Middle frontal gyrus (tissue), 1 donor: ENCODE data around the gene FEZF1.
"Not testable (repeated sequence)": the region's sequence is repeated elsewhere in the genome, so short reads cannot be mapped to it uniquely, and the experiment has no call there.

Experiments
- DNase-seq: peaks from one replicate; pipeline ENCODE4 v3.0.0-alpha.2; 2015; ENCODE audit warnings: low spot score; ENCODE audit errors: extremely low spot score

Gene FEZF1

DNA sequence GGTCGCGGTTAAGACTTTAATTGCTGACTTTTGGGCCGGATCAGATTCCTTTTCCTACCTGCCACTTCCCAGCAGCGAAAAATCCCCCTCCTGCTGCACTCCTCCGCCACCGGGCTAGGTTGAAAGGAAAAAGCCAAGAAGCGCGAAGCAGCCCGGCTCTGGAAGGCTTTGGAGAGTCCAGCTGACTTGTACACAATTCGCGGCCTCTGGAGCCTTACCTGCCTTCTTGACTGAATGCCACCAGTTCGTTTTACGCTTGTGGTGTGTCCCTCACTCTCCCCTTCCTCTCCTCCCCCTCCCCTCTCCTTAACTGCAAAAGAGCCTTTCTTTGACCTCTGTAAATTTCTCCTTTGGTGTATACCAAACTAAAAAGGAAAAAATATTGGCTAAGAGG is 2.7 kb upstream of the FEZF1 start:
- no peak for DNase-seq

DNA sequence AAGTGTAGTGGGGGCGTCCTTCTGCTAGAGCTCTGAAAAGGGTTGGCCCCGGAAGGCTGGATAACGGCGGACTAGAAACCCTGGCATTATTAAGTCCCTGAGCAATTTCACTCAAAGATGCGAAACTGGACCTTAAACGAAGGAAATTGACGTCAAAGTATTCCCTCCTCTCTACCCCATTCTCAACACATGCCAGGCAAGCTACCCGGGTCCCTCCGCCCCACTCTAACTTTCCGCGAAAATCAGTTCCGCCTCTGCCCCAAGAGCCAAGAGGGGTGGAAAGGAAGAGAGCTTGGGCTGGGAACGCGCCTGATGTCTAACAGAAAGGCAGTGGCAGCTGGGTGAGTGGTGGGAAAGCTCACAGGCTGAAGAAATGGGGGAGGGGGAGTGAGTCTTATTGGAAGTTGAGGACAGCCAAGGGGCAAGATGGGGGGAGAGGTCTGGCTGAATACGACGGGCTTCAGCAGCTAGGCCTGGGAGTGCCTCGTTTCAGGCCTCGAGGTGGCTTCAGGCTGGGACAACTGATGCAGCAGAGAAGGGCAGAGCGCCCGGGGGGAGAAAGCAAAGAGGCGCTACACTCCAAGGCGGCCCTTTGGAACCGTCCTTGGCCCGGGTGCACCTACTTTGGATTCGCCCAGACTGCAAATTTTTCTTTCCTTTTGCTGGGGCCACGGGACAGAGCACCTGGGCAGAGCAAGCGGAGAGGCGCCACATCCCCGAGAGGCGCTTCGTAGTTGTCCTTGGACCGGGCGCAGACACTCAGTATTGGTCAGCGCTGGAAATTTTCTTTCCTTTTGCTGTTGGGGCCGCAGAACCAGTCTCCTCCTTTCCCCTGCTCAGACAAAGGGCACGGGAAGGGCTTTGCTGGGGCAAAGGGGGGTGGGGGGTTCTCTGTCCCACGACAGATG is 2.0 kb upstream of the FEZF1 start:
- DNase-seq: no peak

DNA sequence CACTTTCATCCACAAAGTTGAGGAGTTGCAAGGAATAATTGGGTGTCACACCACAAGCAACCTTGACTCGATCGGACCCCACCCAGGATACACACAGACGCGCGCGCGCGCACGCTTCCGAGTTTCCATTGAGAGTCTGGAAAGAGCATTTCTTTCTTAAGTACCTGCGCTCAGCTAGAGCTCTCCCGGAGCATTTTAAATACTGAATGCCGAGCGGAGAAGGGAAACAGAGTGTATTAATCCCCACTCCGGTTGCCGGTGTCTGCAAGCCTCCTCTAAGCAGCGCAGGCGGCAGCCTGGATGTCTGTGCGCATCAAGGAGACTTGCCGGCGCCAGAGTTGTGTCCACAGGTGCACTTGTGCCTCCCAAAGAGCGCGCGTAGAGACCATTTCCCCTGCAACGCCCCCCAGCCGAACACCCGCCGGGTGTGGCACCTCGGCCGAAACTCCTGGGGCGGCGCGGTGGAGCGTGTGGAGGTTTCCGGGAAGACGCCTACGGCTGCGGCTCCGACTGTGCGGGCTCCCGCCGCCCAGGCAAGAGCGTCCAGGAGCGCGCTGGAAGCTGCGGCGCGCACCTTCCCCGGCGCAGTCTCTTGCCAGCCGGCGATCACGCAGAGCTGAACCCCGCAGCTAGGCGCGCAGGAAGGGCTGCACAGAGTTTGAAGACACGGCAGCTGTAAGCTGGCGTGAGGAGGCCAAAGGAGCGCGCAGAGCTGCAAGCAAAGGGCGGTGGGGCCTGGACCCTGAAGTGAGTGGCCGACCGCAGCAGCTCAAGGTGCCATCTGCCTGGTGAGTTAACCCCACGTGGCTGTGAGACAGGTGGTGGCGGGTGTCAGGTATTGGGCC is 1.1 kb upstream of the FEZF1 start:
- no peak for DNase-seq

DNA sequence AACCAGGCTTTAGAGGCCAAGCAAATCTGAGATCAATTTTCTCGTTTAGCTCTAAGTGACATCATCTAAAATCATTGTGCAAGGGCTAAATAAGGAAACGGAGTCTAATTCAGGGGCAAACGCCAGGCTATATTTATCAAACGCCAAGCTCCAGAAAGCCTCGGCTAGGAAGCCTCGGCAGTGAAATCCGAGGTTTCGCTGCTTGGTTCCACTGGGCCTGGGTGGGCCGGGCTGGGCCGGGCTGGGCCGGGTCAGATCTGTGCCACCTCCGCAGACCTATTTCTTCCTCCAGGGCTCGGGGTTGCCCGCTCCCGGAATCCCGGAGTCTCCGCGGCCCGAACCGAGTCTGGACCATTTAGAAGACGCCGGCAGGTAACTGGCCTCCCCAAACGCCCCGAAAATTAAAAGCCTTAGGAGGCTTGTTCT is 459 bp upstream of the FEZF1 start:
- no peak for DNase-seq

DNA sequence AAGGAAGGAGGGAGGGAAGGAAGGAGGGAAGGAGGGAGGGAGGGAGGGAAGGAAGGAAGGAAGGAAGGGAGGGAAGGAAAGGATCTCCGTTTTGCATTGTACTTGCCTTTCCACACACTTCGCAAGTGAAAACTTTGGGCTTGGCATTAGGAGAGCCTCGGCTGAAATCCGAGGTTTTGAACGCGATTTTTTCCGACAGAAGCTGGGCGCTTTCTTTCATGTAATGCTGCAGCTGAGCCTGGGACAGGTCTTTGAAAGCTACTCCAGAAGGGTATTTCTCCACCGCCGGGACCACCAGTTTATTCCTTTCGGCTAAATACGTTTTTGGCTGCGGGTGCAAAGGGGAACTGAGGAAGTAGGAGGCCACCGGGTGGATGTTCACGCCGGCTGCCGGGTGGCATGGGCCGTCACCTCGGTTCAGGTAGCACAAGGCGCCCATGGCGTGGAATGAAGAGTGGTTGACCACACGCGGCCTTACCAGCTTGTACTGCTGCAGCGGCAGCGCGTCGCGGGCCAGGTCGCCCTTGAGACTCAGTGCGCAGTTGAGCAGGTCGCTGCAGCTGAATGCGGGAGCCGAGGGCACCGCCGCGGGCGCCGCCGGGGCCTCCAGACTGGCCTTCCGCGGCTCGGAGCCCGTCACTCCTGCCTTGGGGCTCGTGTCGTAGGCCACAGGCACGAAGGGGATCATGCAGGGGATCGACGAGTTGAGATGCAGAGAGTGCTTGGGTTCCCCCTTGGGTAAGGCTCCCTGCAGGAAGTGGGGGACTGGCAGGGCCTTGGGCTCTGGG is 825 bp downstream of the FEZF1 start:
- DNase-seq: no peak

DNA sequence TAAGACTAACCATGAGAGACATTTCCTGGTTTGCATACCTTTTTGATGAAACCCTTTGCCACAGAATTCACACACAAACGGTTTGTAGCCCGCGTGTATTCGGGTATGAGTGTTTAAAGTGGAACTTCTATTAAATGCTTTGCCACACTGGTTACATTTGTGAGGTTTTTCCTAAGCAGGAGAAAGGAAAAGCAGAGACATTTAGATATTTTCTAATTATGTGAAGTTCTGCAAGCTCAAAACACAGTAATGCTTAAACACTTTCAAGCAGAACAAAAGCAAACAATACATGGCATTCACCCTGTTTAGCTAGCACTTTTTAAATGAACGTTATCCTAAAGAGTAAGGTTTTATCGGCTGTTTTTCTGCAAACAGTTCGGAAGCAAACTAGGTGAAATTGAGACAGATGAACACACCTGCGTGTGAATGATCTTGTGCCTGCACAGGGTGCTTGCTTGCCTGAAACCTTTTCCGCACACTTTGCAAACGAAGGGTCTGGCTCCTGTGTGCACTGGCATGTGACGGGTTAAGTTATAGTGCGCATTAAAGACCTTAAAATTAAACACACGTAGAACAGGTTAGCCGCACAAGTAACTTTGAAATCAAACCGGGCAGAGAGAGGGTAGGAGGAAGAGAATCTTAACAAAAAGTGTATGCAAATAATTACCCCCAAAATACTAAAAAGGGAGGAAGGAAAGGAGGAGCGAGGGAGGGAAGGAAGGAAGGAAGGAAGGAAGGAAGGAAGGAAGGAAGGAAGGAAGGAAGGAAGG is 1.6 kb downstream of the FEZF1 start:
- no peak for DNase-seq

DNA sequence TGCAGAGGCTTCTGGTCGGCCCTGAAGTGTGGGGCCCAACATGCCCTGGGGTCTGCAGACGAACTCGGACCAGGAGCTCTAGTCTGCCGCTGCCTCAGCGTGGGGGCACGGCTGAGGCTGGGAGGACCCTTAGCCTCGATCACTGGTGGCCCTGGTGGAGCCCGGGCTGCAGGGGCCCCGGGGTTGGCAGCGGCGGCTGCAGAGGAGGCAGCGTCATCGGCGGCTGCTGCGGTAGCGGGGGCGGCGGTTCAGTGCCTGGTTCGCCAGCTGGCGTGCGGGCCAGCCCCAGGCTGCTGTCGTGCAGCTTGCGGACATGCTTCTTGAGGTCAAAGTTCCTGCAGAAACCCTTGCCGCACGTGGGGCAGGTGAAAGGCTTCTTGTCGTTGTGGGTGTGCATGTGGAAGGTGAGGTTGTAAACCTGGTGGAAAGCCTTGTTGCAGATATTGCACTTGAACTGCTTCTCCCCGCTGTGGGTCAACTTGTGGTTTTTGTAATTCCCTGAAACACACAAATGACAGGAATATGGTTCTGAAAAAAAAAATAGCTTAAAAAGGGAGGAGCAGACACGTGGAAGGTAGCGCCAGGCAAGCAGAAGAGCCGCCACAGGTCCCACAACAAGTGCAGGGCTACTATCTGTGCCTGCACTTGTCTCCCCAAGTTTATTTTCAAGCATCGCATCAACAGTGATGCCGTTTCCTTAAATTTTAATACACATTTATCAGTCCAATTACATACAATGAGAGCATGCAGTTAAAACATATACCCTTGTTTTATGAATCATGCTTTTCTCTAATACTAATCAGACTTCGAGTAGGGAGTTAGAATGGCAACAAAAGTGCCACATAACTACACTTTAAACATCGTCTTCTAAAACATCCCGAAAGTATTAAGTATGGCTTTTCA is 2.4 kb downstream of the FEZF1 start:
- no peak for DNase-seq

DNA sequence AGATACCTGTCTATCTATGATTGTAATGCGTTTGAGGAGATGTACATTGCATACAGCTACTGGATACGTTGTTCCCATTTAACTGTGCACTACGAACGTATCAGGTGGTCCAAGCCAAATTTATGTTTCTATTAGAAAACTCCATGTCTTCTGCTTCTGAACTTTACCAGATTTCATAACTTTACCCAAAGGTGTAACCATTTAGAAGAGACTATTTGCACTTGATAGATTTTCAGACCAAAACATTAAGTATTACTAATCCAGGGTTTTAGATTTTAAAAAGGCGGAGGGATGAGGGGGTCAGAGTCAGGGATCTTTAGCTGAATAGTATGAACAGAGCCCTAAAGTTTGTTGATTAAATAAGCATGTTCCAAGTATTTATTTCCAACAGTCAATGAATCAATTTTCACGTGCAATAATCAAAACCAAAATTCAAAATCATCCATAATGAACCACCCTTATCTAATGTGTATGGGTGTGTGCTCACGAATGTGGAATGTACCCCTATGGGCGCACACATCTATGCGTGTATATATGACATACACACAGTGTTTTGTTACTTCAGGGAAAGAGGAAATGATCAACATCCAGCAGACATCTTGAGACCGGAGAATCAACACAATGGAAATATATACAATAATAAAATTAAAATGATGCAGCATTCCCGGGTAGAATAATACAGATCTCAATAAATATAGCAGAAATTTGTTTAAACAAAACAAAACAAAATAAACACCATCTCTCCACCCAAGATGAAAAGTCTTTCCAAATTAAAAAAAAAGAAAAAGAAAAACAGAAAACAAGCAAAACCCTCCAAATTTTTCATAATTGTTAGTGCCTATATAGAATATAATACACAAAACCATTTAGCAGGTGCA is 3.4 kb downstream of the FEZF1 start:
- no peak for DNase-seq

DNA sequence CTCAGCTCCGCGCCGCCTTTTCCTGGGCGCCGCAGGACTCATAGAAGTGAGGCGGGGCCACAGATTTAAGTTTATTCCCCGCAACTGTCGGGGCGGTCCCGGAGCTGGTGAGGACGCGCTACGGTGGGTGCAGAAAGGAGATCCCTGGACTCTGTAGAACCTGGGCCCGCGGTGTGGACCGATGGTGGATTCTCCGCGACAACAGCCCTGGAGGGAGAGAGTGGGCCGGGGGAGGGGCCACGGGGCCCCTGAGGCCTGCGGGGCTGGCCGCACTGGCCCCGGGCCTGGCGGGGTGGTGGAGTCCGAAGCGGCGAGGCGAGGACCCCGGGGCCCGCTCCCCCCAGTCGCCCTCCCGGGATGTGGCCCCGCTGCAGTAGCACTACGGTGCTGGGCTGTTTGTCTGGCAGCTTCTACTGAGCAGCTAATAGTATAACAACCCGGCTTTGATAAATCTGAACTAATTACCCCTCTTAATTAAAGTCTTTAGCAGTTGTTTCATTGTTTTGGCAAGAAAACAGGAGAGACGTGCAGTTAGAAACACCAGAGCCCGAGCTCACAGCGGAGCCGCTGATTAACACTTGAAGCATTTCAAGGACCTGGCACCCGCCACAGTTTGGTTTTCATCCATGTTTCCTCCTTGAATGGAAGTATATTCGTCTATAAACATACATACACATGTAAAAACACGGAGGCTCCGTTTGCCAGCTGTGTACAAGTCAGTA is 4.2 kb downstream of the FEZF1 start:
- no peak for DNase-seq

DNA sequence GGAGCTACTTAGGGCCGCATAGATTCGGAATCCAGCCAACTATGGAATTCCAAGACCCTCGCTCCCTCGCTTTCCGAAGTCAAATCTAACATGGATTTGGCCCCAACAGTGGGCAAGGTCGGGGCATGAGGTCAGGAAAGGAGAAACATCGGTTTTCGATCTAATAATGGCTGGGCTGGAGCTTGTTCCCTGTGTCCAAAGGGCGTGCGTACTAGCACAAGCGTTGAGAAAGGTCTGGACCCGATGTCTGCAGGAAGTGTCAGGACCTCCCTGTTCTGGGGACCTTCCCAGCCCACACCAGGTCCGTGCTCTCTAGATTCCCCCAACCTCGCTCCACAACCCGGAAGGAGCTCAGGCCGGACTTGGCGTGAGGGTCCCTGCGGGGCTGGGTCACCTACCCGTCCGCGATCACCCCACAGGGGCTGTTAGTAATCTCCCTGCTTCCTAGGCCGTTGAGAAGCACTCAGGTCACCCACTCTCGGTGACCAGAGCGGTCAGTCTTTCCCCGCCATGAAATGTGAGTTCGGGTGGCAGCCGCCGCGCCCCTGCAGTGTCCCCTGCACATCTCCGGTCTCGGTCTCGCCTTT is 4.8 kb downstream of the FEZF1 start:
- no peak for DNase-seq

DNA sequence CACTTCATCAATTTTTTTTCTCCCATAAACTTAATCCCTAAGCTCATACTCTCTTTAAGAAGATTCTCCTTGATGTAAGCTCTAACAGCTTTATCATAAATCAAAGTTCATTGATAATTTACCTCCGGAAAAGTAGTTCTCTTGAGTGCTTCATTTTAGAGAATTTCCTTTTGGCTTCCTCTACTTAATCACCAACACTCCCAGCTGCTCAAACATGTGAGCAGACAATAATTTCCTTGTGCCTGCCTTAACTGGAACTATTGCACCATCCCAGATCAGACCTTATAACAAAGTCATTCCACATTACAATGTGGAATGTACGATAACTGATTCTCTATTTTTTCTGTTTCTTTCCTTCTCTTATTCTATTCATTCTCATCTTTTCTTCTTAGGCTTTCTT is 5.9 kb downstream of the FEZF1 start:
- no peak for DNase-seq

DNA sequence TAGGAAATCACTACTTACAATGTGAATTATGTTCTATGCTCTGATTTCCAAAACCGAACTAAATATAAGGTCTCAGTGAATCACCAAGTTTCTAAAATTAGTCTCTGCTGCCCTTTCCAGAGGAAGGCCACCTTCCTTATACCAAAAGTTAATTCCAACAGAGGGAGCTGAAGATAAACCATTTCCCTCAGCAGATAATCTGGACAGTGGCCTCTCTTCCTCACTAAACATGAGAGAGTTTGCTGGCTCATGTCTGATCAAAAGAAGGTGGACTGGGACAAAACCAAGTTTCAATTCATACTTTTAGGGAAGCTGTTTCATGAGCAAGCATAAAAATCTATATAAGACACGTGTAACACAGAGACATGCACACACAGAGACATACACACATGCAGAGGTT is 6.4 kb downstream of the FEZF1 start:
- DNase-seq: no peak

DNA sequence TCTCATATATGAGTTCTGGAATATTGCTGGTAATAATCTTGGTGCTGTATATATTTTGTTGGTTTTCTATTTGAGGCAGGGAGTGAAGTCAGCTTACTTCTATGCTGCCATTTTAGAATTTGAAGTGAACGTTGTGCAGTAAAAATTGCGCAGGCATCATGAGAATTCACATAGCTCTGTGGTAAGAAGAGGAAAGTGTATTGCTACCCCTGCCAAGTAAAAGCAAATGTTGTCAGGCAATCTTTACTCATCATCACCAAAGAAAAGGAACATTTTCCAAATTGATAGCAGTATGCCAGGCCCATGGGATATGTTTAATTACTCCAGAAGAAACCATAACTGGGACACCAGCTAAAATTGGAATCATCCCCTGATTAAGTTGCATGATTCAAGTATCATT is 13.4 kb downstream of the FEZF1 start:
- DNase-seq: no peak

DNA sequence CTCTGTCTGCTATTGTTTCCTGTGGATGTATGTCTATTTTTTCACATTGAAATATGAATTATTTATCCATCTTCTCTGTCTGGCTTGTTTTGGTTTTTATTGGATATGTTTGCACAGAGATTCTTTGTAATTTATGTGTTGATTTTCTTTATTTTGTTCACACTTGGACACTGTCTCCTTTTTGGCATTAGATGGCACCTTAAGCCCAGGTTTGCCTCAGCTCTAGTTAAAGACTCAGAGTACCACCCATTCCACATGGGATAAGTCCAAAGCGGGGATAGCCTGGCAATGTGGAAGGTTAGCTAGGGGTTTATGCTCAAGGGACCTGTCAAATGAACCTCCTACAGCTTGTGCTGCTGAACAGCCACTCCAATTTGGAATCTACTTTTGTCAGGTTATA is 14.1 kb downstream of the FEZF1 start:
- no peak for DNase-seq

DNA sequence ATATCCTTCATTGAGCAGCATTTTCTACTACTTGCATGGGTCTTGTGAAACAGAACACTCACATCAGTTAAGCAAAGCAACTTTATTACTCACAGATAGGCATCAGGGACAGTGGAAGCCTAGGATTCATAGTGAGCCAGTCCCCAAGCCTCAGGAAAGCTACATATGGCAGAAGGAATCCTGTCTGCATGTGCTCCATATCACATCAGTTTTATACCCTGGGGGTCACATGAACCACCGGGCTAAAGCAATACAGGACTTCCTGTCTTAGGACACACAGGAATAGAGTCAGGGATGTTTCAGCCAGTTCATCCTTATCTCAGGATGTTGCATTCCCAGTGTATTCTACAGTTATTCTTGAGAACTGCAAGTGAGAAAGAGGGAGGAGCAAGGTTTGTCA is 15.1 kb downstream of the FEZF1 start:
- no peak for DNase-seq

DNA sequence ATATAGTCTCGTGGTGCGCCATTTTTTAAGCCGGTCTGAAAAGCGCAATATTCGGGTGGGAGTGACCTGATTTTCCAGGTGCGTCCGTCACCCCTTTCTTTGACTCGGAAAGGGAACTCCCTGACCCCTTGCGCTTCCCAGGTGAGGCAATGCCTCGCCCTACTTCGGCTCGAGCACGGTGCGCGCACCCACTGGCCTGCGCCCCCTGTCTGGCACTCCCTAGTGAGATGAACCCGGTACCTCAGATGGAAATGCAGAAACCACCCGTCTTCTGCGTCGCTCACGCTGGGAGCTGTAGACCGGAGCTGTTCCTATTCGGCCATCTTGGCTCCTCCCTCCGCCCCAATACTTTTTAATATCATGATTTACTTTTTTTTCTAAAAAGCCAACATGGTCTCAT is 19.9 kb downstream of the FEZF1 start:
- DNase-seq: not testable (repeated sequence)

DNA sequence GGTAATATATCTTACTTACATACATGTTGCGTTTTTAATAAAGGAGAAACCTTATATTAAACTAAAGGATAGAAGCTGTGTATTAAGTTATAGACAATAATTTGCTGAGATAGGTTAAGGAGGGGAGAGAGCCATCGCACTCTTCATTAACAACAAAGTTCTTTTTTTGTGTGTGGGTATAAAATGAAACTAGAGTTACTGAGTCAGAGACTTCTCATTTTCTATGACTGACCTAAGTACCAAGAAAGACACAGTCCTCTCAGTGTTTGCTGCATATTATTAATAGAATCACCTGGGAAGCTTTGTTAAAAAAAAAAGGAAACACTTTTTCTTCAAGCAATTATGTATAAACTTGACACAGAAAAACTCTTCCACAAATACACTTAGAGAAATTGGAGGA is 31.4 kb downstream of the FEZF1 start:
- DNase-seq: no peak

DNA sequence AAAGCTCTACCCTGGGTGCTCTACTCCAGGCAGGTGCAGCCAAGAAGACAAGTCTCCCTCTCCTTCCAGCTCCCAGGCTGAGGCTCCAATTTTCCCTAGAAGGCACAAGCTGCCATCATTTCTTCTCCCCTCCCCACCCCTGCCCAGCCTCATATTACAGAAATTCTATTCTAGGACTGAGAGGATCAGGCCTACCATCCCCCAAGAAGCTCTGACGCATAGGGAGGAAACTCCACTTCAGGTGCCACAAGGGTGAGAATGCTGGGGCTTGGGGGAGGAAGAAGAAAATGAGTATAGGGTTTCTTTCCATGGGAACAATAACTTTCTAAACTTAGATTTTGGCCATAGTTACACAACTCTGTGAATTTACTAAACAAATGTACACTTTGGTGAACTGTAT is 35.3 kb downstream of the FEZF1 start:
- DNase-seq: no peak
